GM19351 (cell line): ENCODE measurements around the gene OR5M8.

ENCODE experiments used
- ATAC-seq: cut with Tn5 transposase; IDR thresholded peaks from one replicate; pipeline ENCODE4 v1.9.1; 2021; ENCODE audit warnings: mild to moderate bottlenecking, moderate library complexity; ENCODE audit not compliant: unreplicated experiment

OR5M8 gene

DNA sequence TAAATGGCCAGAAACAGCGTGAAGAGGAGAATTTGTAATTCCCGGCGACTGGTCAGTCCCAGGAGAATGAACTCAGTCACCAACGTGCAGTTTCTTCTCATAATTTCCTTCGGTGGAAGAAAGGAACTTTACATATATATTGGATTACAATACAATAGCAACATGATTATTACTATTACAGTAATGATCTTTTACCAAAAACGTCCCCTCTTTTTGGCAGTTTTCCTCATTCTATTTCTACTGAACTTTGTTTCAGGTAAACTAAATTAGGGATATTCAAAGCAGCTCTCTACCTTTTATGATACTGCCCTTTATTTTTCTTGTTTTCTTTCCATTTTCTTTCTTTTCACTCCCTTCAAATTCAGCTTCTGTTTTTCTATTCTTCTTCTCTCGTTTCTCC is at the start of gene OR5M8:
Gene OR5M8, minus strand, starts transcription at position 101 of the 400 bp plus-strand sequence. Its CDS starts 0 bp downstream, at position 101.
- no peak for ATAC-seq

- no peak for ATAC-seq
These were observed 42.0 kb upstream of the OR5M8 start for GRCh38 chr11:56533054-56533740.

DNA sequence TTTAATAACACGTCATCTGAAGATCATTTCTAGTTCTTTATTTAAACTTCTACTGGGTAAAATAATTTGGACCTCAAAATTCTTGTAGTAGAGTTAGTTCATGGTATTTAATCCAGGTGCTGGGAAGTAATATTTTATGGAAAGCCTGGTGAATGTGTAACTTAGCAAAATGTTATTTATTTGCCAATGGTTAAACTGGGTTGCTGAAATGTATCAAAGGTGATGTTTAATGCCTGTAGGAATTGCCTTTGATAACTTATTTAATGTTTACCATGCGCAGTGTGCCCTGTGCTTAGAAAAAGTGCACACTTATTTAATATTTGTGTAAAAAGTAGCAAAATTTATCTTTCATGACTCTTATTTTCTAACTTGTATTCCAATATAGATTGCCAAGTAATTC is 40.7 kb upstream of the OR5M8 start:
- no peak for ATAC-seq

GRCh38 chr11:56522008-56522407 is 30.8 kb upstream of the OR5M8 start:
- no peak for ATAC-seq

DNA sequence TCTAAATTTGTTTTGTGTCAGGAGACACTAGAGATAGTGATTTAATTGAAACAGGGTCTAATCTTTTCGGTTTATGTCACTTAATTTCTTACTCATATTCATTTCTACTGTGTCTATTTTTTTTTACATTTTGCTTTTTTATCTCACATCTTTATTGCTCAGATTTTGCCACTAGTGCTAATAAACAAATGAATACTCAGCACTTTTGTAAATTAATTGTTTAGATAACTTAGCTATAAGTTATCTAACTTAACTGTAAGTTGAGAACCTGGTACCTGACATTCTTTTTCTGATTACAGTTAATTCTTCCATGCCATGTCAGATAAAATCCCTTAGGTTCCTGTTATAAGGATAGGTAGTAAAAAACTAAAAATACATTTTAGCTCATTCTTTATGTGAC is 22.1 kb upstream of the OR5M8 start:
- ATAC-seq, result no peak

DNA sequence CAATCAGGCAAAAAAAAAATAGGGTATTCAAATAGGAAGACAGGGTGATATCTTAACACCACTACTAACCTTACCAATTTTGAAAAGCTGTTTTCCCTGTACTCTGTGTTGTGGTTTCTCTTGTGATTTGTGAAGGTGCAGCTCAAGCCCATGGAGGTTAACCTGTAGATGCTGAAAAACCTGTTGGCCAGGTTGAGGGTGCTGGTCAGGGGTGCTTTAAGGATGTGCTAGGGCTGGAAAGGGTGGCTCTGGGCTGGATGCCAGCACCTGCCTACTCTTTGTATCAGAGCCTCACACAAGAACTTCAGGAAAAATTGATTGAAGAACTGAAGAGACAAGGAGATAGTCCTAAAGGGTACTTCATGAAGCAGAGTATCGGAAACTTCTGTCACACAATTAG is 18.3 kb upstream of the OR5M8 start:
- ATAC-seq, result no peak

DNA sequence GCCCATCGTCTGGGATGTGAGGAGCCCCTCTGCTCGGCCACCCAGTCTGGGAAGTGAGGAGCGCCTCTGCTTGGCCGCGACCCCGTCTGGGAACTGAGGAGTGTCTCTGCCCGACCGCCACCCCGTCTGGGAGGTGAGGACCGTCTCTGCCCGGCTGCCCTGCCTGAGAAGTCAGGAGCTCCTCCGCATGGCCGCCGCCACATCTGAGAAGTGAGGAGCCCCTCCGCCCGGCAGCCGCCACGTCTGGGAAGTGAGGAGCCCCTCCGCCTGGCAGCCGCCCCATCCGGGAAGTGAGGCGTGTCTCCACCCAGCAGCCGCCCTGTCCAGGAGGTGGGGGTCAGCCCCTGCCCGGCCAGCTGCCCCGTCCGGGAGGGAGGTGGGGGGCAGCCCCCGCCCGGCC is 5.8 kb upstream of the OR5M8 start:
- no peak for ATAC-seq

DNA sequence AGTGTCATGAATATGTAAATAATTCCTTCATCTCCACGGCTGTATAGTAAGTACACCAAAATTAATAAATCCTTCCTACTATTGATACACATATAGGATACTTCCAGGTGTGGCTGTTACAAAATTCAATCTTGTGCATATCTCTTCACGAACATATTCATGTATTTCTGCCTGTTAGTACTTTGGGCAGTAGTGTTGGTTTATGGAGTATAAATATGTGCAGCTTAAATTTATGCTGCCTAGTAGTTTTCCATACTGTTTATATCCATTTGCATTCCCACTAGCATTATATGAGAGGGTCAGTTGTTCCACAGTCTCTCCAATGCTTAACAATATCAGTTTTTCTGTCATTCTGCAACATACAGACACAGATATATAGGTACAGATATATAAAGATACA is 3.9 kb upstream of the OR5M8 start:
- no peak for ATAC-seq

DNA sequence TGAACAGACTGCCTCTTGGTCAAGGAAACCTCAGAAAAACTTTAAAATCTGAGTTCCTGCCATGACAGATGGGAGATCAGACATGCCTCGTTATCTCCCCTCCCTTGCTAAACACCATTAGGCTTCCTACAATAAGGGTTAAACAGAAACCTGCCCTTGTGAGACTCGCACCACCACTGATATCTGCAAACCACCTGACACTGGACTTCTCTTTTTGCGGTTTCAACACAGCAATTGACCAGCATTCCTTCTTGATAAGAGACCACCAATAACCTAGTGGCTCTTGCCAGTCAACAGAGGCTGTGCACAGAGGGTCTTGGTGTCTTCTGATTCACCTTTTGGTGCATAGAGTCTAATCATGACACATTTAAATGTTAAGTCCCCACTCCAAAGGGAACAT is 4.4 kb downstream of the OR5M8 start:
- no peak for ATAC-seq

GRCh38 chr11:56474729-56475235 is 16.4 kb downstream of the OR5M8 start:
- ATAC-seq, result no peak

GRCh38 chr11:56473252-56473651 is 17.9 kb downstream of the OR5M8 start, which contains the start of gene OR5M3:
Gene OR5M3 (minus strand): TSS chr11:56473352. CDS start chr11:56470497, 2,855 bp downstream.
- ATAC-seq, result no peak

DNA sequence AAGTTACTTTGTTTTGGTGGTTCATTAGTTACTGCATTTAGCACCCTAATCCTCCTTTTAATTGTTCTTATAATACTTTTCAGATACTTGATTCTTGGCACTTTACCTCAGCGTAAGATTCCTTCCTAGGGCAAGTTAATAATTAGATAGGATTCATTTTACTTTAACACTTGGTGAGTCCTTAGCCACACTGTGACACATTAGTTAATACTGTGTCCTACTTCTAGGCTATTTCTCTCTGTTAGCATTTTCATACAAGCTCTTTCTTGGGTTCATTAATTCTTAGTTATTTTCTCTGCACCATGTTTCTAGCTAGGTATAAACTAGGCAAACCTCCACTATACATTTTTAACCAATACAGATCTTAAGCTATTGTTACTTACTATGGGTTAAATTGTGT is 34.1 kb downstream of the OR5M8 start:
- ATAC-seq, result no peak

DNA sequence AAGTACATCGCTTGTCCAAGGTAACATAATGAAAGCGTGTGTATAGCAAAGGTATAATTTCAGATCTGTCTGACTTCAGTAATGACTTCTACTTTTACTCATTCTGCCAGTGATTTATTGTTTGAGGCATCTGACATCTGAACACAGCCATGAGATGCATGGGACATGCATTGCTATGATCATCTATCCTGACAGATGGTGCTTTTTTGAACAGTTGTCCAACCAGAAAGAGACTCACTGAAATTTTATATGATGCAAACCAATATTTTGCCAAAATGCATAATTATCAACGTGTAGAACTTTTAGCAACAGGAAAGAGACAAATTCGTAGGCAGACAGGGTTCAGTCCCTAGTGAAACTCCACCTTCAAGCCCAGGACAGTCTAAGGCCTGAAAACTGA is 37.6 kb downstream of the OR5M8 start:
- no peak for ATAC-seq
